SU-DHL-6 (cell line): ENCODE results near the gene DOCK10.

Experiments
- H2AFZ ChIP-seq: fragments of 200-600 bp; sonication (generic); 2 replicates; pipeline ENCODE4 v1.6.1; 2014; ENCODE audit warnings: low read depth, mild to moderate bottlenecking, moderate library complexity, mixed read lengths, antibody characterized with exemption, low read length; ENCODE audit not compliant: severe bottlenecking
- H3F3A ChIP-seq: fragments of 200-600 bp; shearing (Covaris generic); 2 replicates; pipeline ENCODE4 v1.6.0; 2016; ENCODE audit warnings: antibody characterized with exemption, mild to moderate bottlenecking; ENCODE audit not compliant: insufficient read depth
- H3K27ac ChIP-seq: fragments of 200-600 bp; sonication (generic); 2 replicates; pipeline ENCODE4 v1.5.1; 2016; ENCODE audit warnings: low read depth, mild to moderate bottlenecking, low read length, moderate library complexity, mixed read lengths
- H3K27me3 ChIP-seq: fragments of 200-600 bp; sonication (generic), shearing (Covaris generic); 2 replicates; pipeline ENCODE4 v1.6.0; 2014; ENCODE audit warnings: mild to moderate bottlenecking, low read length
- H3K36me3 ChIP-seq: fragments of 200-600 bp; sonication (generic); 2 replicates; pipeline ENCODE4 v1.6.1; 2014; ENCODE audit warnings: mild to moderate bottlenecking, low read length, mixed read lengths
- H3K4me2 ChIP-seq: fragments of 300-600, 200-600 bp; shearing (Covaris generic), sonication (generic); 2 replicates; pipeline ENCODE4 v1.6.0; 2014; ENCODE audit warnings: low read length, low read depth, mild to moderate bottlenecking; ENCODE audit not compliant: poor library complexity, severe bottlenecking
- H3K4me3 ChIP-seq: fragments of 200-600 bp; sonication (generic); 2 replicates; pipeline ENCODE4 v1.5.1; 2014; ENCODE audit warnings: antibody characterized with exemption, low read length, mild to moderate bottlenecking, mixed read lengths; ENCODE audit not compliant: insufficient read depth, poor library complexity, severe bottlenecking
- H3K79me2 ChIP-seq: fragments of 200-600 bp; sonication (generic); 2 replicates; pipeline ENCODE4 v1.6.1; 2014; ENCODE audit warnings: mild to moderate bottlenecking, low read length, moderate library complexity; ENCODE audit not compliant: insufficient read depth
- H3K9ac ChIP-seq: fragments of 200-600 bp; sonication (generic); 2 replicates; pipeline ENCODE4 v1.7.0; 2014; ENCODE audit warnings: mild to moderate bottlenecking, low read length
- H3K9me2 ChIP-seq: fragments of 200-600 bp; sonication (generic); replicated peaks from 2 replicates; pipeline ENCODE4 v1.6.1; 2014; ENCODE audit warnings: low read length; ENCODE audit not compliant: insufficient read depth
- H3K9me3 ChIP-seq: fragments of 200-600 bp; sonication (generic); 2 replicates; pipeline ENCODE4 v1.6.1; 2014; ENCODE audit warnings: low read length, mixed read lengths; ENCODE audit not compliant: insufficient read depth
- H4K20me1 ChIP-seq: fragments of 200-600 bp; sonication (generic); 2 replicates; pipeline ENCODE4 v1.6.1; 2014; ENCODE audit warnings: low read depth, mild to moderate bottlenecking, antibody characterized with exemption, low read length, moderate library complexity, mixed read lengths
- CTCF ChIP-seq: fragments of 200-600 bp; sonication (generic); IDR thresholded peaks from one replicate; pipeline ENCODE4 v1.5.1; 2017; ENCODE audit warnings: antibody characterized with exemption, mild to moderate bottlenecking, low read length, moderate library complexity; ENCODE audit not compliant: insufficient read depth, poor library complexity, severe bottlenecking
- EZH2phosphoT487 ChIP-seq: fragments of 200-600 bp; sonication (generic), shearing (Covaris generic); conservative IDR thresholded peaks from 2 replicates; pipeline ENCODE4 v1.6.1; 2018; ENCODE audit warnings: mild to moderate bottlenecking, antibody characterized with exemption, low read length, moderate library complexity, mixed read lengths

DOCK10 gene

GRCh38 chr2:224801360-224801759 lies 240.9 kb downstream of the DOCK10 start:
- Histone ChIP-seq H3K27ac (no peak overlapping the region), H3K36me3 (no peaks in the 10 kb centered on the region), H3K4me2 (no peak overlapping the region), H3K27me3 (no peaks in the 10 kb centered on the region), H3K9ac (no peak overlapping the region), H3K9me2 (no peaks in the 10 kb centered on the region), H2AFZ (no peak overlapping the region), H3K79me2 (no peaks in the 10 kb centered on the region), H3F3A (no peaks in the 10 kb centered on the region), H3K9me3 (no peaks in the 10 kb centered on the region), H4K20me1 (no peaks in the 10 kb centered on the region), H3K4me3 (no peak overlapping the region)
- TF ChIP-seq CTCF (no peak), EZH2phosphoT487 (no peak)

GRCh38 chr2:224799691-224800090 lies 242.6 kb downstream of the DOCK10 start:
- Histone ChIP-seq H3K4me3 (no peak overlapping the region), H3K27me3 (no peaks in the 10 kb centered on the region), H3K4me2 (no peak overlapping the region), H3K36me3 (no peaks in the 10 kb centered on the region), H3K27ac (no peak overlapping the region), H3K9me2 (no peaks in the 10 kb centered on the region), H4K20me1 (no peaks in the 10 kb centered on the region), H3F3A (no peaks in the 10 kb centered on the region), H3K9ac (no peak overlapping the region), H2AFZ (no peak overlapping the region), H3K79me2 (no peaks in the 10 kb centered on the region), H3K9me3 (no peaks in the 10 kb centered on the region)
- TF ChIP-seq EZH2phosphoT487 = no peak
- no peak for TF ChIP-seq CTCF

- Histone ChIP-seq H3F3A (no peaks in the 10 kb centered on the region), H3K9me2 (no peaks in the 10 kb centered on the region), H3K36me3 (no peaks in the 10 kb centered on the region), H3K27ac (no peak overlapping the region), H3K79me2 (no peaks in the 10 kb centered on the region), H3K9ac (no peak overlapping the region), H3K9me3 (no peaks in the 10 kb centered on the region), H2AFZ (no peak overlapping the region), H4K20me1 (no peaks in the 10 kb centered on the region), H3K4me3 (no peak overlapping the region), H3K27me3 (no peaks in the 10 kb centered on the region), H3K4me2 (no peak overlapping the region)
- TF ChIP-seq CTCF (no peak), EZH2phosphoT487 (no peak)
Measured at GRCh38 chr2:224798180-224798579, 244.1 kb downstream of the DOCK10 start.
